ENCODE results near the gene MYO10. TPM values are rescaled to one million over a fixed set of nuclear protein-coding genes. Genes with fewer than 3 reads are reported as not detected.

Gene MYO10
- total and polyA plus RNA-seq, 4 donors: 4.8 to 19.8 (median 11.5) TPM

- peak; percentile 67 to 87 for DNase-seq
- intact Hi-C loops (cut with DNase I): no loop called here
Measured at GRCh38 chr5:16616536-16617273, 319.4 kb downstream of the MYO10 start, which contains the start of gene RETREG1. Gene RETREG1 (minus strand): TSS chr5:16616997. CDS start chr5:16616971, 26 bp downstream.

DNA sequence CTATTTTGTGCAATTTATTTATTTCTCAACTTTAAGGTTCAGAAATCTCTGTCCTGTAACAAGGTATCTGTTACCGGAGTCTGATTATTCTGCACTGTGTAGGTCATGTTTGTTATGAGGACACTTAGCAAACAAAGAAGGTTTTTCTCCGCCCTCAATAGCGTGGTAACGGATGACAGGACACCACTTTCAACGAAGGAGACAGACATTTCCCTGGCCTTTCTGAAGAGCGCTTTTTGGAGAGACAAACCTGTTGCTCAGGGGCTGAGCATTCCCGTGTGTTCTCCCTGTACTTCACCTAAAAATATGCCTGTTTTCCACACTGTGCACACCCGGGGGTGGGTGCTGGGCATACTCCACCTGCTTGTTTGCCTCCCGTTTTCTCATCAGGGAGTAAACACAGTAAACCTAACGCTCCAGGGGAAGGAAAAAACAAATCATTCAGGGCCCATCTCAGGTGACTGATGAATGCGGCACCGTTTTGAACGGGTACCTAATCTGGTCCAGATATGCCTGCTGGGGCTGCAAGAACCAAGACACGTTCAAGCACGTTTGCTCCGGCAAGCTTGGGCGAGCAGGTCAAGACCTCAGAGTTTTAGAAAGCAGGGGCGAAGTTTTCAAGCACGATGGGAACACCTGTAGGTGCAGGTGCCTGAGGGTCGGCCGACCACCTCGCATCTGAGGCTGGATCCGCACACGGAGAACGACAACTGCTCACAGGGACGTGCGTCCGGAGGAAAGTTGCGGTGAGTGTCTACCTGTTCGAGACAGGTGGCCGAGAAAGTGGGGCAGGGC, 320.1 kb downstream of the MYO10 start:
- Histone ChIP-seq H3K9me3 (ENCODE audit: control insufficient read depth, low read length) (no peaks in the 10 kb centered on the region), H3K27ac (ENCODE audit: low read depth in 1 of 2, low read length in 2 of 2) (no peak overlapping the region), H3K4me1 (ENCODE audit: control insufficient read depth in 1 of 2, insufficient read depth in 2 of 2, low read length in 2 of 2) (no peaks in the 10 kb centered on the region), H3K36me3 (ENCODE audit: control insufficient read depth in 1 of 2, insufficient read depth in 2 of 2, low read length in 1 of 2) (no peaks in the 10 kb centered on the region), H3K4me3 (ENCODE audit: low read length in 2 of 2) (peak overlapping the region; percentile 60 to 67), H3K27me3 (ENCODE audit: control insufficient read depth in 1 of 2, insufficient read depth in 2 of 2, low read length in 1 of 2) (no peaks in the 10 kb centered on the region)
- no peak for DNase-seq
- 19 to 22% methylated on average over 31 of the region's 31 CpGs for WGBS, 2 donors
- no peak for ATAC-seq (ENCODE audit: low FRiP score)
- intact Hi-C loops (cut with DNase I): no loop called here

More at GRCh38 chr5:16616536-16617273, 319.4 kb downstream of the MYO10 start, which contains the start of gene RETREG1:
- H3K4me1 ChIP-seq (ENCODE audit: control insufficient read depth in 1 of 2, insufficient read depth in 2 of 2, low read length in 2 of 2): no peaks in the 10 kb centered on the region
- H3K4me3 ChIP-seq (ENCODE audit: low read length in 2 of 2): peak within 1 kb of the TSS; percentile 60 to 67
- ATAC-seq (ENCODE audit: low FRiP score): peak; percentile 77
- no peaks in the 10 kb centered on the region for H3K27me3 ChIP-seq (ENCODE audit: control insufficient read depth in 1 of 2, insufficient read depth in 2 of 2, low read length in 1 of 2)
- no peaks in the 10 kb centered on the region for H3K9me3 ChIP-seq (ENCODE audit: control insufficient read depth, low read length)
- no peaks in the 10 kb centered on the region for H3K36me3 ChIP-seq (ENCODE audit: control insufficient read depth in 1 of 2, insufficient read depth in 2 of 2, low read length in 1 of 2)
- H3K27ac ChIP-seq (ENCODE audit: low read depth in 1 of 2, low read length in 2 of 2): no peak within 1 kb of the TSS
- 1% methylated on average over 44 to 86 of the region's 86 CpGs for WGBS, 2 donors

- Histone ChIP-seq H3K4me3 (ENCODE audit: low read length in 2 of 2) (no peak overlapping the region), H3K9me3 (ENCODE audit: control insufficient read depth, low read length) (no peaks in the 10 kb centered on the region), H3K4me1 (ENCODE audit: control insufficient read depth in 1 of 2, insufficient read depth in 2 of 2, low read length in 2 of 2) (no peaks in the 10 kb centered on the region), H3K27me3 (ENCODE audit: control insufficient read depth in 1 of 2, insufficient read depth in 2 of 2, low read length in 1 of 2) (no peaks in the 10 kb centered on the region), H3K36me3 (ENCODE audit: control insufficient read depth in 1 of 2, insufficient read depth in 2 of 2, low read length in 1 of 2) (no peaks in the 10 kb centered on the region), H3K27ac (ENCODE audit: low read depth in 1 of 2, low read length in 2 of 2) (no peak overlapping the region)
- no peak for ATAC-seq (ENCODE audit: low FRiP score)
- DNase-seq: no peak
- 83 to 92% methylated on average over 2 of the region's 2 CpGs for WGBS, 2 donors
- intact Hi-C loops (cut with DNase I): no loop called here
Measured at GRCh38 chr5:16612007-16612406, 324.1 kb downstream of the MYO10 start.

All from aorta (tissue), 5 donors.